Neutrophil (primary cell): ENCODE measurements around the gene GRID2.

Experiments
- H3K27ac ChIP-seq: fragments of 200-600 bp; sonication (generic); 2 replicates; pipeline ENCODE4 v1.5.1; 2016; ENCODE audit warnings: mild to moderate bottlenecking, moderate library complexity
- H3K27me3 ChIP-seq: fragments of 200-600 bp; sonication (generic); 2 replicates; pipeline ENCODE4 v1.6.0; 2016; ENCODE audit warnings: mild to moderate bottlenecking
- H3K36me3 ChIP-seq: fragments of 200-600 bp; sonication (generic); 2 replicates; pipeline ENCODE4 v1.5.1; 2017
- H3K4me1 ChIP-seq, 2 experiments: fragments of 200-600 bp in 1 of 2; sonication (generic) in 1 of 2; 1 replicate in 1 of 2; 2 replicates in 1 of 2; pipeline versions ENCODE4 v1.5.1 to v1.6.1; 2013 to 2016; ENCODE audit warnings: low read depth in 1 of 2, low read length in 1 of 2, mild to moderate bottlenecking in 1 of 2, moderate library complexity in 1 of 2; ENCODE audit not compliant: control insufficient read depth in 1 of 2, insufficient read depth in 1 of 2
- H3K4me3 ChIP-seq, 2 experiments: fragments of 200-600 bp in 1 of 2; sonication (generic) in 1 of 2; 1 replicate in 1 of 2; 2 replicates in 1 of 2; pipeline ENCODE4 v1.5.1; 2013 to 2016; ENCODE audit warnings: low read depth in 1 of 2, low read length in 1 of 2, mild to moderate bottlenecking in 1 of 2, moderate library complexity in 1 of 2
- H3K9me3 ChIP-seq: fragments of 200-600 bp; sonication (generic); 2 replicates; pipeline ENCODE4 v1.5.1; 2016
- CTCF ChIP-seq: fragments of 200-600 bp; sonication (generic); IDR thresholded peaks from 2 replicates; pipeline ENCODE4 v1.5.1; 2016; ENCODE audit warnings: antibody characterized with exemption

Gene GRID2

GRCh38 chr4:92830771-92831170 is 527.0 kb downstream of the GRID2 start:
- TF ChIP-seq CTCF, result no peak
- no peaks in the 10 kb centered on the region for H3K4me1 ChIP-seq
- no peak overlapping the region for H3K4me3 ChIP-seq
- H3K27me3 ChIP-seq, result no peaks in the 10 kb centered on the region
- no peaks in the 10 kb centered on the region for H3K36me3 ChIP-seq
- H3K27ac ChIP-seq, result no peak overlapping the region
- H3K9me3 ChIP-seq, result no peaks in the 10 kb centered on the region

- no peak for TF ChIP-seq CTCF
Measured at GRCh38 chr4:92840880-92841279, 537.1 kb downstream of the GRID2 start.

GRCh38 chr4:92843784-92844183 is 540.0 kb downstream of the GRID2 start:
- Histone ChIP-seq H3K27me3 (no peaks in the 10 kb centered on the region), H3K9me3 (no peaks in the 10 kb centered on the region), H3K4me1 (no peaks in the 10 kb centered on the region), H3K36me3 (no peaks in the 10 kb centered on the region), H3K27ac (no peak overlapping the region), H3K4me3 (no peak overlapping the region)
- TF ChIP-seq CTCF, result no peak

More at GRCh38 chr4:92840880-92841279, 537.1 kb downstream of the GRID2 start:
- H3K27ac ChIP-seq, result no peak overlapping the region
- H3K4me3 ChIP-seq, result no peak overlapping the region
- no peaks in the 10 kb centered on the region for H3K9me3 ChIP-seq
- H3K36me3 ChIP-seq, result no peaks in the 10 kb centered on the region
- no peaks in the 10 kb centered on the region for H3K4me1 ChIP-seq
- no peaks in the 10 kb centered on the region for H3K27me3 ChIP-seq

GRCh38 chr4:92847026-92847425 is 543.3 kb downstream of the GRID2 start:
- H3K4me3 ChIP-seq, result no peak overlapping the region
- H3K9me3 ChIP-seq, result no peaks in the 10 kb centered on the region
- no peaks in the 10 kb centered on the region for H3K27me3 ChIP-seq
- H3K36me3 ChIP-seq, result no peaks in the 10 kb centered on the region
- TF ChIP-seq CTCF, result no peak
- no peaks in the 10 kb centered on the region for H3K4me1 ChIP-seq
- H3K27ac ChIP-seq, result no peak overlapping the region

GRCh38 chr4:92862509-92862908 is 558.7 kb downstream of the GRID2 start:
- Histone ChIP-seq H3K27ac (no peak overlapping the region), H3K4me3 (no peak overlapping the region), H3K4me1 (no peaks in the 10 kb centered on the region), H3K9me3 (no peaks in the 10 kb centered on the region), H3K27me3 (no peaks in the 10 kb centered on the region), H3K36me3 (no peaks in the 10 kb centered on the region)
- no peak for TF ChIP-seq CTCF

- no peak overlapping the region for H3K4me3 ChIP-seq
- H3K27ac ChIP-seq, result no peak overlapping the region
- TF ChIP-seq CTCF, result no peak
- no peaks in the 10 kb centered on the region for H3K4me1 ChIP-seq
- no peaks in the 10 kb centered on the region for H3K36me3 ChIP-seq
- no peaks in the 10 kb centered on the region for H3K9me3 ChIP-seq
- no peaks in the 10 kb centered on the region for H3K27me3 ChIP-seq
Measured at GRCh38 chr4:92864096-92864495, 560.3 kb downstream of the GRID2 start.
